Sigmoid colon (tissue), 7 donors: ENCODE data around the gene PODNL1. TPM values are rescaled to one million over a fixed set of nuclear protein-coding genes. Genes with fewer than 3 reads are reported as not detected.

Source experiments
- DNase-seq: peaks from one replicate; pipeline ENCODE4 v3.0.0-alpha.2; 2019
- H3K27ac ChIP-seq, 4 donors: fragments of 200-600 bp; sonication (generic); one replicate each; pipeline ENCODE4 v1.5.1; 2016 to 2019; ENCODE audit warnings: mild to moderate bottlenecking in 1 of 4
- H3K27me3 ChIP-seq, 3 donors: fragments of 200-600 bp; sonication (generic); one replicate each; pipeline ENCODE4 v1.5.1; 2019; ENCODE audit warnings: mild to moderate bottlenecking in 1 of 3
- H3K36me3 ChIP-seq, 4 donors: fragments of 200-600 bp; sonication (generic); one replicate each; pipeline ENCODE4 v1.5.1; 2016 to 2019
- H3K4me1 ChIP-seq, 4 donors: fragments of 200-600 bp; sonication (generic); one replicate each; pipeline ENCODE4 v1.5.1; 2017 to 2019
- H3K4me3 ChIP-seq, 4 donors: fragments of 200-600 bp; sonication (generic); one replicate each; pipeline ENCODE4 v1.5.1; 2017 to 2019; ENCODE audit warnings: mild to moderate bottlenecking in 2 of 4, moderate library complexity in 1 of 4
- H3K9me3 ChIP-seq, 4 donors: fragments of 200-600 bp in 3 of 4; sonication (generic) in 3 of 4; one replicate each; pipeline versions ENCODE4 v1.5.1 to v1.6.1; 2013 to 2019
- CTCF ChIP-seq, 4 experiments: fragments of 450-650 bp in 3 of 4; fragments of 200-600 bp in 1 of 4; IDR thresholded peaks; one replicate each; pipeline ENCODE4 v1.5.1; 2016 to 2019; ENCODE audit warnings: antibody characterized with exemption in 4 of 4, mild to moderate bottlenecking in 3 of 4, moderate library complexity in 2 of 4
- EP300 ChIP-seq, 4 donors: sonication (generic); formaldehyde crosslinking; IDR thresholded peaks; one replicate each; pipeline ENCODE4 v1.6.1; 2017; ENCODE audit warnings: antibody characterized with exemption in 4 of 4
- POLR2A ChIP-seq, 2 donors: fragments of 450-650 bp; IDR thresholded peaks; one replicate each; pipeline ENCODE4 v1.6.1; 2016; ENCODE audit warnings: antibody characterized with exemption in 2 of 2, mild to moderate bottlenecking in 2 of 2, moderate library complexity in 2 of 2
- POLR2AphosphoS5 ChIP-seq, 4 donors: sonication (generic); formaldehyde crosslinking; IDR thresholded peaks; one replicate each; pipeline ENCODE4 v1.6.1; 2017; ENCODE audit warnings: antibody characterized with exemption in 4 of 4
- WGBS, 2 donors: extraction: QIAGEN DNeasy Blood & Tissue Kit; methylation state at CpG; one replicate each; pipeline ENCODE4 v1.1.7; 2013; 5-methylcytosine and 5-hydroxymethylcytosine counted together
- intact Hi-C: fragments of 100-400 bp; cut with DNase I; formaldehyde crosslinking; loops from one replicate; pipeline ENCODE4 v1.15.1; 2023
- polyA plus RNA-seq, 3 donors: library from polyadenylated mRNA; stranded (reverse); fragments of 200-250 nt; gene quantifications; one replicate each; pipeline ENCODE4 v1.2.3, GENCODE V29; 2013
- total RNA-seq, 4 donors: library from RNA; depleted of rRNA; stranded (reverse); fragments of >200 nt; gene quantifications; one replicate each; pipeline ENCODE4 v1.1.0, GENCODE V29; 2016
- donor health status: healthy with polysubstance abuse.
- donor health status: Bipolar disorder and iron deficiency.
- donor health status: healthy.

Gene PODNL1
- total and polyA plus RNA-seq, 7 donors = 2.5 to 5.4 (median 2.9) TPM; not detected in 4

- peaks cover 35 to 77% (median 44%) of the 10 kb centered on the region in 4 donors for H3K36me3 ChIP-seq
- no peak for DNase-seq
- WGBS, 2 donors = 89 to 90% methylated on average over 41 of the region's 41 CpGs
- H3K4me3 ChIP-seq = no peak overlapping the region
- H3K4me1 ChIP-seq = peaks cover 0 to 18% (median 17%) of the 10 kb centered on the region in 4 donors
- intact Hi-C loops = no loop called here
- no peak overlapping the region for H3K27ac ChIP-seq
- H3K27me3 ChIP-seq = no peaks in the 10 kb centered on the region
- TF ChIP-seq CTCF (IDR thresholded peaks at IDR 0.05) = no peak
- TF ChIP-seq EP300 (IDR thresholded peaks at IDR 0.05) = no peak
- no peak for TF ChIP-seq POLR2AphosphoS5 (IDR thresholded peaks at IDR 0.05)
- no peak for TF ChIP-seq POLR2A (IDR thresholded peaks at IDR 0.05)
- H3K9me3 ChIP-seq = no peaks in the 10 kb centered on the region
Observed at GRCh38 chr19:13959141-13959961, 21.1 kb upstream of the PODNL1 start.

- intact Hi-C loops = no loop called here
Observed at GRCh38 chr19:13958043-13958442, 19.8 kb upstream of the PODNL1 start.

DNA sequence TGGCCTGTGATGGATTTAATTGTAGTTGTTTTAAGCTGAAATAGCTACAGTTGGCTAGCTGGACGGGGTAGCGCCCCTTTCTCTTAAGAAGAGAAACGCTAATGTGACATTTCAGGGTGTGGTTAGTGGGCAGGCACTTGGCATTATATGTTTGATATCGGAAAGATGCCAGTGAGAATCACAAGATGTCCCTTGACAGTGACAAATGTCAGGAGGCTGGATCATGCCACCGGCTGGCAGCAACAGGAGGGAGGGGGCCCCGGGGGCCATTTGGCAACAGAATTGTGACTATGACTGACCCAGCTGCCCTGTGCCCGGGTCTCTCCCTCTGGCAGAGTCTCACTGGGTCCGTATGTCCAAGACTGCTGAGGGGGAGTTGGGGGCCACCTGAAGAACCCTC lies 18.8 kb upstream of the PODNL1 start:
- no peak overlapping the region for H3K4me3 ChIP-seq
- H3K27me3 ChIP-seq = no peaks in the 10 kb centered on the region
- no peak for DNase-seq
- peaks cover 0 to 19% (median 15%) of the 10 kb centered on the region in 4 donors for H3K4me1 ChIP-seq
- TF ChIP-seq EP300 (IDR thresholded peaks at IDR 0.05) (no peak), POLR2AphosphoS5 (IDR thresholded peaks at IDR 0.05) (no peak)
- 78 to 89% methylated on average over 8 of the region's 8 CpGs for WGBS, 2 donors
- intact Hi-C loops = no loop called here
- no peaks in the 10 kb centered on the region for H3K9me3 ChIP-seq
- no peak overlapping the region for H3K27ac ChIP-seq
- H3K36me3 ChIP-seq = peaks cover 35 to 72% (median 45%) of the 10 kb centered on the region in 4 donors

More at GRCh38 chr19:13958043-13958442, 19.8 kb upstream of the PODNL1 start:
- Histone ChIP-seq H3K27ac (no peak overlapping the region), H3K36me3 (peaks cover 35 to 72% (median 45%) of the 10 kb centered on the region in 4 donors), H3K4me3 (no peak overlapping the region), H3K4me1 (peaks cover 0 to 24% (median 21%) of the 10 kb centered on the region in 4 donors), H3K9me3 (no peaks in the 10 kb centered on the region), H3K27me3 (no peaks in the 10 kb centered on the region)
- TF ChIP-seq EP300 (IDR thresholded peaks at IDR 0.05) (no peak), CTCF (IDR thresholded peaks at IDR 0.05) (no peak), POLR2AphosphoS5 (IDR thresholded peaks at IDR 0.05) (no peak)
- WGBS, 2 donors = 81 to 82% methylated on average over 12 of the region's 12 CpGs
- no peak for DNase-seq

DNA sequence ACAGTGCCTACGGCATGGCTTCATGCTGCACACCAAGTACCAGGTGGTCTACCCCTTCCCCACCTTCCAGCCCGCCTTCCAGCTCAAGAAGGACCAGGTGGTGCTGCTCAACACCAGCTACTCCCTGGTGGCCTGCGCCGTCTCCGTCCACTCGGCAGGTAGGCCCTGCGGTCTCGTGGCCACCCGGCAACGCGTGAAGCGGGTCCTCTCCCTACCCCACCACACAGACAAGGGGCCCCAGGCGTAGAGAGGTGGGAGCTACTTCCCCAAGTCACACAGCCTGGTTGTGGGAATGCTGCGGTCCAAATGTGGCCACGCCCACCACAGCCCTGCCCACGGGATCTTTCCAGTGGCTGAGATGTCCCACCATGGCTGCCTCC lies 18.1 kb upstream of the PODNL1 start:
- intact Hi-C loops = no loop called here
- Histone ChIP-seq H3K36me3 (peaks cover 35 to 70% (median 45%) of the 10 kb centered on the region in 4 donors), H3K9me3 (no peaks in the 10 kb centered on the region), H3K27ac (no peak overlapping the region), H3K27me3 (no peaks in the 10 kb centered on the region), H3K4me3 (no peak overlapping the region), H3K4me1 (peaks cover 0 to 21% (median 15%) of the 10 kb centered on the region in 4 donors)
- DNase-seq = no peak
- TF ChIP-seq POLR2AphosphoS5 (IDR thresholded peaks at IDR 0.05) = no peak
- WGBS, 2 donors = 94 to 96% methylated on average over 16 of the region's 16 CpGs

DNA sequence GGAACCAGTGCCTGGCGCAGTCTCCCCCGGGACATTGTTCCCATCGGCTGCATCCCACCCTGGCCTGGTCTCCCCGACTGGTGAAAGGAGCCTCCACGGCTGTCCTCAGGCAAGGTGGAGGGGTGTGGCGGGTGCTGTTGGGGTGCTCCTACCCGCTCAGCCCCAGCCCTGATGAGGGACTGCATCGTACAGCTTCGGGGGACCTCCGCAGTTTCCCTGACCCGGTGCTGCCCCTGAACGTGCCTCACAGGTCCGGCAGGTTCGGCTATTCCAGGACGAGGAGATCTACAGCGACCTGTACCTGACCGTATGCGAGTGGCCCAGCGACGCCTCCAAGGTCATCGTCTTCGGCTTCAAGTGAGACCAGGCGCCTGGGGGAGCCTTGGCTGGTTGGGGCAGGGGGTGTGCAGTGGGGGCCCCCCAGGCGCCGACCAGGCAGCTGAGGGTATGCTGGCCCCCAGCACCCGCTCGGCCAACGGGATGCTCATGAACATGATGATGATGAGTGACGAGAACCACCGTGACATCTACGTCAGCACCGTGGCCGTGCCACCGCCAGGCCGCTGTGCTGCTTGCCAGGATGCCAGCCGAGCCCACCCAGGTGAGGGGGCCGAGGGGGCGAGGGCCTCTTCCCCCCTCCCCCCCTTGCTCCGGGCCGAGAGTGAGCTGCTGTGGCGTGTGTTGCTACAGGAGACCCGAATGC lies 17.6 kb upstream of the PODNL1 start:
- H3K4me3 ChIP-seq = no peak overlapping the region
- H3K27me3 ChIP-seq = no peaks in the 10 kb centered on the region
- no peaks in the 10 kb centered on the region for H3K9me3 ChIP-seq
- peaks cover 0 to 21% (median 15%) of the 10 kb centered on the region in 4 donors for H3K4me1 ChIP-seq
- 94 to 96% methylated on average over 42 of the region's 42 CpGs for WGBS, 2 donors
- intact Hi-C loops = no loop called here
- DNase-seq = no peak
- no peak for TF ChIP-seq EP300 (IDR thresholded peaks at IDR 0.05)
- no peak for TF ChIP-seq POLR2AphosphoS5 (IDR thresholded peaks at IDR 0.05)
- TF ChIP-seq CTCF (IDR thresholded peaks at IDR 0.05) = no peak
- TF ChIP-seq POLR2A (IDR thresholded peaks at IDR 0.05) = no peak
- peaks cover 35 to 65% (median 41%) of the 10 kb centered on the region in 4 donors for H3K36me3 ChIP-seq
- H3K27ac ChIP-seq = no peak overlapping the region
